ENCODE results near the gene KRTAP12-1.

DNA sequence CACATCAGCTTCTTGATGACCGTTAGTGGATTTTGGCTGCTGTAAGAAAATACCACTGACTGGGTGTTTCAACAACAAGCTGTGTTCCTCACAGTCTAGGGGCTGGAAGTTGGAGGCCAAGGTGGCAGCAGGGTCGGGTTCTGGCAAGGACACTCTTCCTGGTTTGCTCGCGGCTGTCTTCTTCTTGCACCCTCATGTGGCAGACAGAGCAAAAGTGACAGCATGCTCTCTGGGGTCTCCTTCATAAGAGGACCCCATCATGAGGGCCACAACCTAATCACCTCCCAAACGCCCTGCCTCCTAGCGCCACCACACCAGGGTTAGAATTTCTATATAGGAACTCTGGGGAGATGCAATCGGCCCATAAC, 48.0 kb upstream of the KRTAP12-1 start:
- TF ChIP-seq CTCF (IDR thresholded peaks at IDR 0.05; ENCODE audit: poor library complexity) (no peak), EZH2 (IDR thresholded peaks at IDR 0.05; ENCODE audit: borderline replicate concordance) (no peak)
